GM10248 (cell line): ENCODE measurements around the gene LGI1.

ENCODE experiments used
- CTCF ChIA-PET: fragments of 300-600 bp; sonication (Branson Sonifier 250); formaldehyde crosslinking; extraction: SDS; loops from one replicate; lab custom pipeline; 2021; ENCODE audit warnings: antibody characterized with exemption; lab: Yijun Ruan, JAX
- POLR2A ChIA-PET: fragments of 350-650 bp; sonication (Branson Sonifier 250); formaldehyde crosslinking; extraction: SDS; loops from one replicate; lab custom pipeline; 2020; ENCODE audit warnings: antibody characterized with exemption; lab: Yijun Ruan, JAX
- DNase-seq: peaks from one replicate; pipeline ENCODE4 v3.0.0; 2012; ENCODE audit errors: extremely low spot score
- CTCF ChIP-seq: IDR thresholded peaks from 2 replicates; pipeline ENCODE4 v1.5.1; 2012; ENCODE audit warnings: mild to moderate bottlenecking, low read depth; ENCODE audit errors: extremely low read depth, missing control alignments, control extremely low read depth

LGI1 gene

GRCh38 chr10:93804200-93804599 lies 46.5 kb downstream of the LGI1 start:
- ChIA-PET CTCF (interaction anchor here (1.6 to 3.3 kb wide), 2 partner anchors 10 to 25 kb away, joined by 6 to 13 read pairs; no protein-coding TSS in a partner anchor), POLR2A (no interaction called here)
- DNase-seq: no peak
- no peak for TF ChIP-seq CTCF

GRCh38 chr10:93806903-93807302 lies 49.2 kb downstream of the LGI1 start:
- CTCF ChIA-PET: interaction anchor here (1.2 to 2.9 kb wide), 7 partner anchors 9 to 114 kb away, joined by 3 to 12 read pairs (median 7); partner anchors contain the start of gene FRA10AC1
- DNase-seq: no peak
- TF ChIP-seq CTCF: no peak
- POLR2A ChIA-PET: interaction anchor here (0.5 kb wide), 1 partner anchor 249 kb away, joined by 3 read pairs; no protein-coding TSS in a partner anchor

- POLR2A ChIA-PET: interaction anchor here (0.5 kb wide), 1 partner anchor 250 kb away, joined by 3 read pairs; no protein-coding TSS in a partner anchor
- DNase-seq: no peak
- TF ChIP-seq CTCF: no peak
- CTCF ChIA-PET: interaction anchor here (1.2 to 2.9 kb wide), 5 partner anchors 9 to 105 kb away, joined by 3 to 11 read pairs (median 3); partner anchors contain the start of gene FRA10AC1
Observed at GRCh38 chr10:93807371-93807770, 49.6 kb downstream of the LGI1 start.

- DNase-seq: no peak
- CTCF ChIA-PET: interaction anchor here (0.6 to 2.8 kb wide), 2 partner anchors 9 to 41 kb away, joined by 3 to 13 read pairs; no protein-coding TSS in a partner anchor
- POLR2A ChIA-PET: no interaction called here
- TF ChIP-seq CTCF: no peak
Observed at GRCh38 chr10:93812659-93813338, 55.1 kb downstream of the LGI1 start.

GRCh38 chr10:93813507-93814465 lies 56.0 kb downstream of the LGI1 start:
- ChIA-PET POLR2A (no interaction called here), CTCF (interaction anchor here (1.9 to 2.8 kb wide), 3 partner anchors 10 to 259 kb away, joined by 4 to 27 read pairs (median 13); no protein-coding TSS in a partner anchor)
- peak; percentile 26 for DNase-seq
- TF ChIP-seq CTCF: peak; percentile 46
